IMR-90 (cell line): ENCODE measurements around the gene FAM171A1. TPM values are rescaled to one million over a fixed set of nuclear protein-coding genes. Genes with fewer than 3 reads are reported as not detected.

Source experiments
- ATAC-seq: fragments of 200-7000 bp; cut with Tn5 transposase; 2 replicates; pipeline ENCODE4 v1.9.1; 2020; ENCODE audit warnings: low read depth, mild to moderate bottlenecking, moderate library complexity
- BruUV-seq: library from RNA; stranded (reverse); fragments of 400-500 nt; replicated peaks from 2 replicates; lab custom pipeline; 2021; lab: Mats Ljungman, UMichigan
- CTCF ChIA-PET: fragments of 300-600 bp; formaldehyde crosslinking; extraction: SDS; loops from one replicate; lab custom pipeline; 2021; ENCODE audit warnings: antibody characterized with exemption; lab: Yijun Ruan, JAX
- POLR2A ChIA-PET: fragments of 300-600 bp; sonication (Branson Sonifier 250); formaldehyde crosslinking; loops from one replicate; lab custom pipeline; 2022; ENCODE audit warnings: antibody characterized with exemption; ENCODE audit not compliant: unreplicated experiment; lab: Charles Lee
- DNase-seq: peaks from one replicate; pipeline ENCODE4 v3.0.0; 2013
- H2AFZ ChIP-seq: replicated peaks from 2 replicates; pipeline ENCODE3; 2013; ENCODE audit warnings: low read length, mild to moderate bottlenecking; ENCODE audit not compliant: poor library complexity
- H2AK5ac ChIP-seq: 2 replicates; pipeline ENCODE4 v1.6.1; 2013; ENCODE audit warnings: low read depth, low read length, inconsistent platforms
- H2AK9ac ChIP-seq: replicated peaks from 2 replicates; pipeline ENCODE3; 2013; ENCODE audit warnings: mild to moderate bottlenecking, low read depth, low read length, moderate library complexity; ENCODE audit not compliant: poor library complexity
- H2BK120ac ChIP-seq: 2 replicates; pipeline ENCODE4 v1.6.1; 2013; ENCODE audit warnings: low read depth, low read length, inconsistent platforms
- H2BK15ac ChIP-seq: 3 replicates; pipeline ENCODE4 v1.6.1; 2013; ENCODE audit warnings: low read depth, low read length, inconsistent platforms
- H2BK20ac ChIP-seq: 2 replicates; pipeline ENCODE4 v1.6.1; 2013; ENCODE audit warnings: low read depth, mild to moderate bottlenecking, inconsistent platforms, low read length, moderate library complexity
- H2BK5ac ChIP-seq: 2 replicates; pipeline ENCODE4 v1.6.1; 2013; ENCODE audit warnings: mild to moderate bottlenecking, low read depth, low read length, inconsistent platforms; ENCODE audit not compliant: poor library complexity, severe bottlenecking
- H3K14ac ChIP-seq: replicated peaks from 2 replicates; pipeline ENCODE4 v1.6.1; 2013; ENCODE audit warnings: low read depth, low read length, inconsistent platforms
- H3K18ac ChIP-seq: 2 replicates; pipeline ENCODE4 v1.6.1; 2013; ENCODE audit warnings: low read depth, low read length, control low read depth
- H3K23ac ChIP-seq: 2 replicates; pipeline ENCODE4 v1.6.1; 2013; ENCODE audit warnings: low read depth, low read length, inconsistent platforms
- H3K27ac ChIP-seq: 2 replicates; pipeline ENCODE4 v1.5.1; 2013; ENCODE audit warnings: mild to moderate bottlenecking, control low read depth, low read length; ENCODE audit not compliant: insufficient read depth
- H3K27me3 ChIP-seq: 2 replicates; pipeline ENCODE4 v1.6.1; 2013; ENCODE audit warnings: low read length; ENCODE audit not compliant: control insufficient read depth, insufficient read depth
- H3K36me3 ChIP-seq: 2 replicates; pipeline ENCODE4 v1.6.1; 2013; ENCODE audit warnings: low read length, mixed read lengths; ENCODE audit not compliant: control insufficient read depth, insufficient read depth
- H3K4ac ChIP-seq: 2 replicates; pipeline ENCODE4 v1.6.1; 2013; ENCODE audit warnings: low read depth, low read length, inconsistent platforms
- H3K4me1 ChIP-seq: 2 replicates; pipeline ENCODE4 v1.6.1; 2013; ENCODE audit warnings: low read length, mixed read lengths; ENCODE audit not compliant: control insufficient read depth, insufficient read depth
- H3K4me2 ChIP-seq: 2 replicates; pipeline ENCODE4 v1.6.1; 2013; ENCODE audit warnings: low read depth, mild to moderate bottlenecking, control low read depth, low read length, moderate library complexity
- H3K4me3 ChIP-seq: 2 replicates; pipeline ENCODE4 v1.5.1; 2013; ENCODE audit warnings: low read depth, mild to moderate bottlenecking, control low read depth, low read length, moderate library complexity; ENCODE audit not compliant: insufficient read depth
- H3K56ac ChIP-seq: 2 replicates; pipeline ENCODE4 v1.6.1; 2013; ENCODE audit warnings: low read length, inconsistent platforms; ENCODE audit not compliant: insufficient read depth; ENCODE audit errors: extremely low read depth
- H3K79me1 ChIP-seq, 2 experiments: 2 replicates each; pipeline ENCODE4 v1.6.1; 2013; ENCODE audit warnings: low read length in 2 of 2, inconsistent platforms in 1 of 2, low read depth in 1 of 2
- H3K9ac ChIP-seq: 2 replicates; pipeline ENCODE4 v1.6.1; 2013; ENCODE audit warnings: low read depth, low read length, control low read depth
- H3K9me1 ChIP-seq: 2 replicates; pipeline ENCODE4 v1.6.1; 2013; ENCODE audit warnings: low read length, inconsistent platforms; ENCODE audit not compliant: insufficient read depth
- H3K9me3 ChIP-seq: 2 replicates; pipeline ENCODE4 v1.6.1; 2013; ENCODE audit warnings: low read length; ENCODE audit not compliant: control insufficient read depth, insufficient read depth
- H4K20me1 ChIP-seq: 2 replicates; pipeline ENCODE4 v1.6.1; 2013; ENCODE audit warnings: low read length, inconsistent platforms; ENCODE audit not compliant: insufficient read depth
- H4K5ac ChIP-seq: 2 replicates; pipeline ENCODE4 v1.6.1; 2013; ENCODE audit warnings: mild to moderate bottlenecking, low read depth, low read length, control low read depth
- H4K8ac ChIP-seq, 2 experiments: 2 replicates each; pipeline ENCODE4 v1.6.1; 2013; ENCODE audit warnings: low read depth in 2 of 2, low read length in 2 of 2, control low read depth in 1 of 2, inconsistent platforms in 1 of 2
- H4K91ac ChIP-seq: 2 replicates; pipeline ENCODE4 v1.6.1; 2013; ENCODE audit warnings: low read depth, low read length, inconsistent platforms; ENCODE audit not compliant: insufficient read depth
- CTCF ChIP-seq: conservative IDR thresholded peaks from 2 replicates; pipeline ENCODE4 v1.5.1; 2012; ENCODE audit warnings: mild to moderate bottlenecking, low read depth, low read length, improper control_type of control experiment
- RCOR1 ChIP-seq: IDR thresholded peaks from 2 replicates; pipeline ENCODE4 v1.6.1; 2012; ENCODE audit warnings: mild to moderate bottlenecking, low read length, improper control_type of control experiment; ENCODE audit not compliant: insufficient replicate concordance
- whole genome bisulfite sequencing, 2 experiments: methylation state at CpG; one replicate each; pipeline versions ENCODE4 v1.1.5 to v1.1.7; 2013; ENCODE audit warnings: missing lambda C conversion rate in 2 of 2; ENCODE audit not compliant: insufficient read length in 1 of 2; ENCODE audit errors: extremely low coverage in 2 of 2; 5-methylcytosine and 5-hydroxymethylcytosine counted together
- dilution Hi-C: fragments of 300-500 bp; cut with HindIII; formaldehyde crosslinking; loops from one replicate; pipeline ENCODE4 v1.14.3; 2018; ENCODE audit warnings: low sequenced_read_pairs; ENCODE audit not compliant: unreplicated experiment
- in situ Hi-C: fragments of 300-500 bp; cut with MboI; formaldehyde crosslinking; loops from 3 replicates; pipeline ENCODE4 v1.14.3; 2019; ENCODE audit warnings: low sequenced_read_pairs, inconsistent platforms, mixed read lengths
- intact Hi-C: fragments of 100-400 bp; cut with micrococcal nuclease; formaldehyde crosslinking; loops from 2 replicates; pipeline ENCODE4 v1.10.0; 2022
- polyA plus RNA-seq, 3 experiments: library from polyadenylated mRNA; depleted of rRNA; stranded (reverse); fragments of >200 nt; gene quantifications; 2 replicates each; pipeline ENCODE4 v1.2.3, GENCODE V29; 2012; ENCODE audit warnings: low replicate concordance in 1 of 3
- total RNA-seq: library from RNA; depleted of rRNA; stranded (reverse); fragments of >200 nt; gene quantifications from 2 replicates; pipeline ENCODE4 v1.2.3, GENCODE V29; 2012

Gene FAM171A1
- total and polyA plus RNA-seq, 2 of the 4 experiments (the other 2 are of a cell fraction): 20.3 to 30.6 TPM

GRCh38 chr10:15245530-15245929 lies 125.6 kb downstream of the FAM171A1 start:
- Histone ChIP-seq H3K14ac (no peak overlapping the region), H2AFZ (no peak overlapping the region), H2BK20ac (no peak overlapping the region), H3K56ac (no peak overlapping the region), H4K20me1 (no peaks in the 10 kb centered on the region), H3K23ac (no peak overlapping the region), H3K27ac (no peak overlapping the region), H4K91ac (no peak overlapping the region), H4K8ac (no peak overlapping the region), H2BK5ac (no peak overlapping the region), H3K18ac (no peak overlapping the region), H3K4me2 (no peak overlapping the region), H3K27me3 (no peaks in the 10 kb centered on the region), H3K9me3 (no peaks in the 10 kb centered on the region), H3K79me1 (no peaks in the 10 kb centered on the region; a peak in 1 of 4 replicates), H2BK120ac (no peak overlapping the region), H3K9ac (no peak overlapping the region), H3K4me1 (peaks cover 2% of the 10 kb centered on the region; the same call in 1 of the 2 replicates), H2AK9ac (no peak overlapping the region), H3K36me3 (no peaks in the 10 kb centered on the region), H2BK15ac (no peak overlapping the region), H3K9me1 (peaks cover 6% of the 10 kb centered on the region; the same call in 1 of the 2 replicates), H3K4ac (no peak overlapping the region), H2AK5ac (no peak overlapping the region), H3K4me3 (no peak overlapping the region), H4K5ac (no peak overlapping the region)
- BruUV-seq: no TSS peak
- in situ Hi-C loops (no loop called here), dilution Hi-C loops (no loop called here), intact Hi-C loops (no loop called here)
- ChIA-PET CTCF (no interaction called here), POLR2A (no interaction called here)
- no CpG with 5 or more reads among the region's 3 CpGs for WGBS, 2 experiments
- ATAC-seq: no peak; the same call in 1 of the 2 replicates
- DNase-seq: no peak
- TF ChIP-seq RCOR1 (no peak), CTCF (0 out of 2 replicates have a peak, but pooled peaks have one; percentile 25)
